ENCODE data around the gene EPS8. TPM values are rescaled to one million over a fixed set of nuclear protein-coding genes. Genes with fewer than 3 reads are reported as not detected.

EPS8 gene
- total RNA-seq, 2 donors from 2014 or later = 6.7 to 8.1 TPM

DNA sequence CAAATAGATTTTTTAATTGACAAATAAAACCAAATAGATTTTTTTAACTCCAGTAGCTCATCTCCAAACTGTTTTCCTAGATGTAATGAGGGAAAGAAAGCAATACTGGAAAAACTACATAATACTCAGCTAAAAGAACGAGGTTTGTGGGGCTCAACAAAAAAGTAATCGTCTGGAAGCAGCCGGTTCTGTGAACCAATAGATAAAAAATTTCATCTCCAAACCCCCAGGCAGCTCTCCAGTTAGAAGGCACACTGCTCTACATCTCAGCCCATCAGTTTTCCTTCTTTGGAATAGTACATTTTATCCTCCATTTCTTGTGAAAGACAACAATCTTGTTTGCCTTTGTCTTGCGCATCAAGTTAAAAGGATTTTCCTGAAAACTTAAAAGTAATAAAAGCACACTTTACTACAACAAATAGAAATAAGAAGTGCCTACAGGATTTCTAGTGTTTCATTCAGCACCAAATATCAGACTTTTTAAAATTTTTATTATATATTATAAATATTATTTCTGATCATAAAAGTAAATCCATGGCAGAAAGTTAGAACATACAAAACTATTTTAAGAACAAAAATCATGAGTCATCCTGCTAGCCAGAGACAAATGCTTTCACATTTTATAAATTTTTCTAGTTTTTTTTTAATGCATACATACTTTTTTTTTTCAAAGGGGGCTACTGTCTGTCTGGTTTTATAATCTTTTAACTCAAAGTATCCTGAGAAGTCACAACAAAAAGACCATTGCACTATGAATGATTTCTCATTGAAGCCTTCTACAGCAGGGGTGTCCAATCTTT, 67.7 kb downstream of the EPS8 start:
- Histone ChIP-seq H3K9me3 (ENCODE audit: control insufficient read depth, low read length) (no peaks in the 10 kb centered on the region), H3K4me1 (ENCODE audit: control insufficient read depth, insufficient read depth, low read length) (no peaks in the 10 kb centered on the region), H3K27ac (ENCODE audit: low read depth, low read length) (no peak overlapping the region), H3K27me3 (ENCODE audit: control insufficient read depth, insufficient read depth, low read length, poor library complexity, severe bottlenecking) (no peaks in the 10 kb centered on the region), H3K36me3 (ENCODE audit: control insufficient read depth, insufficient read depth, low read length) (no peaks in the 10 kb centered on the region), H3K4me3 (ENCODE audit: low read length) (no peak overlapping the region), H3K9ac (ENCODE audit: extremely low read depth, low read length, poor library complexity, severe bottlenecking) (no peak overlapping the region)
- TF ChIP-seq, protein P1, sequence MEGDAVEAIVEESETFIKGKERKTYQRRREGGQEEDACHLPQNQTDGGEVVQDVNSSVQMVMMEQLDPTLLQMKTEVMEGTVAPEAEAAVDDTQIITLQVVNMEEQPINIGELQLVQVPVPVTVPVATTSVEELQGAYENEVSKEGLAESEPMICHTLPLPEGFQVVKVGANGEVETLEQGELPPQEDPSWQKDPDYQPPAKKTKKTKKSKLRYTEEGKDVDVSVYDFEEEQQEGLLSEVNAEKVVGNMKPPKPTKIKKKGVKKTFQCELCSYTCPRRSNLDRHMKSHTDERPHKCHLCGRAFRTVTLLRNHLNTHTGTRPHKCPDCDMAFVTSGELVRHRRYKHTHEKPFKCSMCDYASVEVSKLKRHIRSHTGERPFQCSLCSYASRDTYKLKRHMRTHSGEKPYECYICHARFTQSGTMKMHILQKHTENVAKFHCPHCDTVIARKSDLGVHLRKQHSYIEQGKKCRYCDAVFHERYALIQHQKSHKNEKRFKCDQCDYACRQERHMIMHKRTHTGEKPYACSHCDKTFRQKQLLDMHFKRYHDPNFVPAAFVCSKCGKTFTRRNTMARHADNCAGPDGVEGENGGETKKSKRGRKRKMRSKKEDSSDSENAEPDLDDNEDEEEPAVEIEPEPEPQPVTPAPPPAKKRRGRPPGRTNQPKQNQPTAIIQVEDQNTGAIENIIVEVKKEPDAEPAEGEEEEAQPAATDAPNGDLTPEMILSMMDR (conservative IDR thresholded peaks at IDR 0.05) = no peak
- DNase-seq = no peak
- no peaks in the 10 kb centered on the region for H3K27me3 Mint-ChIP-seq (ENCODE audit: insufficient read depth)
- no peak overlapping the region for H3K4me3 Mint-ChIP-seq
- no peaks in the 10 kb centered on the region for H3K9me3 Mint-ChIP-seq
- H3K36me3 Mint-ChIP-seq (ENCODE audit: low read depth) = no peaks in the 10 kb centered on the region
- peaks cover 12% of the 10 kb centered on the region for H3K4me1 Mint-ChIP-seq
- WGBS, 2 experiments (ENCODE audit: insufficient coverage in 1 of 2, insufficient read length in 1 of 2) = 90 to 100% methylated on average over 4 of the region's 4 CpGs
- no peak overlapping the region for H3K27ac Mint-ChIP-seq

DNA sequence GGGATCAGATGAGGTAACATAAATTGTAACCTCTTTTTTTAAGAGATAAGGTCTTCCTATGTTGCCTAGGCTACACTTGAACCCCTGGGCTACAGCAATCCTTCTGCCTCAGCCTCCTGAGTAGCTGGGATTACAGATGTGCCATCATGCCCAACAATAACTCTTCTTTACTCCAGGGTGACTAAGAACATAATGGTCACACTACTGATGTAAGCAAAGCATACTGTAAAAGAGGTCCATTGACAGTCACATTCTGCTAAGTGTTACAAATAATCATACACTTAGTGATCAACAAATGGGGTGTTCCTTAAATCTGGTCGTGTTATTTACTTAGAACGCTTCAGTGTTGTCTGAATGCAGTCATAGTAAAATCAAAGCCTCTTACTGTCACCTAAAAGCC, 68.9 kb downstream of the EPS8 start:
- no peaks in the 10 kb centered on the region for H3K36me3 Mint-ChIP-seq (ENCODE audit: low read depth)

DNA sequence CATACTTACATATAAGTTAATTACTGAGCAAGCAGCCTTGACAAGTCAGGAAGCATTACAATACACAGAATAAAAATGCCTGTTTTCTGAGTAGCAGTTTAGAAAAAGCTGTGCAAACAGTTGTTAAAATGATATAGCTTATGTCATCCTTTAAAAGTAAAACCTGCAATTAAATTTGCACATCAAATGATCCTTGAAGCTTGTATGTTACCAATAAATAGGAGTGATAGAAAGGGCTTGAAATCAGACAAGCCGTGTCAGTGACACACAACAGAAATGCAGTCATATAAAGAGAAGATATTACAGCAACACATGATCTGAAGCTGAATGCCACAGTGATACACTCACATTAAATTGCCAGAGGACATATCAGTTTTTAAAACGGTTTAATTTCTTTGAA, 70.0 kb downstream of the EPS8 start:
- Histone ChIP-seq H3K4me1 (ENCODE audit: control insufficient read depth, insufficient read depth, low read length) (no peaks in the 10 kb centered on the region), H3K4me3 (ENCODE audit: low read length) (no peak overlapping the region), H3K27me3 (ENCODE audit: control insufficient read depth, insufficient read depth, low read length, poor library complexity, severe bottlenecking) (no peaks in the 10 kb centered on the region), H3K27ac (ENCODE audit: low read depth, low read length) (no peak overlapping the region), H3K36me3 (ENCODE audit: control insufficient read depth, insufficient read depth, low read length) (no peaks in the 10 kb centered on the region), H3K9ac (ENCODE audit: extremely low read depth, low read length, poor library complexity, severe bottlenecking) (no peak overlapping the region), H3K9me3 (ENCODE audit: control insufficient read depth, low read length) (no peaks in the 10 kb centered on the region)
- TF ChIP-seq, protein P1 (conservative IDR thresholded peaks at IDR 0.05) = no peak
- Mint-ChIP-seq H3K9me3 (no peaks in the 10 kb centered on the region), H3K27ac (no peak overlapping the region), H3K36me3 (ENCODE audit: low read depth) (no peaks in the 10 kb centered on the region), H3K27me3 (ENCODE audit: insufficient read depth) (no peaks in the 10 kb centered on the region), H3K4me3 (no peak overlapping the region), H3K4me1 (peaks cover 11% of the 10 kb centered on the region)
- no peak for DNase-seq
- WGBS, 2 experiments (ENCODE audit: insufficient coverage in 1 of 2, insufficient read length in 1 of 2) = 86% methylated on average over 2 of the region's 2 CpGs; no CpG with 5 or more reads in 1 of the 2 experiments

More for the DNA sequence above, 68.9 kb downstream of the EPS8 start:
- H3K9me3 Mint-ChIP-seq = no peaks in the 10 kb centered on the region
- H3K9me3 ChIP-seq (ENCODE audit: control insufficient read depth, low read length) = no peaks in the 10 kb centered on the region
- WGBS, 2 experiments (ENCODE audit: insufficient coverage in 1 of 2, insufficient read length in 1 of 2) = 89 to 92% methylated on average over 2 of the region's 2 CpGs
- H3K4me3 ChIP-seq (ENCODE audit: low read length) = no peak overlapping the region
- H3K27me3 ChIP-seq (ENCODE audit: control insufficient read depth, insufficient read depth, low read length, poor library complexity, severe bottlenecking) = no peaks in the 10 kb centered on the region
- H3K4me3 Mint-ChIP-seq = no peak overlapping the region
- no peak overlapping the region for H3K27ac Mint-ChIP-seq
- no peak overlapping the region for H3K27ac ChIP-seq (ENCODE audit: low read depth, low read length)
- H3K9ac ChIP-seq (ENCODE audit: extremely low read depth, low read length, poor library complexity, severe bottlenecking) = no peak overlapping the region
- H3K4me1 ChIP-seq (ENCODE audit: control insufficient read depth, insufficient read depth, low read length) = no peaks in the 10 kb centered on the region
- TF ChIP-seq, protein P1 (conservative IDR thresholded peaks at IDR 0.05) = no peak
- H3K27me3 Mint-ChIP-seq (ENCODE audit: insufficient read depth) = no peaks in the 10 kb centered on the region
- DNase-seq = no peak
- H3K4me1 Mint-ChIP-seq = peaks cover 9% of the 10 kb centered on the region
- H3K36me3 ChIP-seq (ENCODE audit: control insufficient read depth, insufficient read depth, low read length) = no peaks in the 10 kb centered on the region

Data from endodermal cell (in vitro differentiated cells).